ENCODE results near the gene ZMYND8.

The ZMYND8 gene

GRCh38 chr20:47334022-47334551, 22.4 kb downstream of the ZMYND8 start:
- H3K27me3 ChIP-seq (ENCODE audit: control insufficient read depth, insufficient read depth, low read length) = no peaks in the 10 kb centered on the region
- H3K4me3 ChIP-seq (ENCODE audit: low read depth, low read length) = no peak overlapping the region
- H3K36me3 ChIP-seq (ENCODE audit: control insufficient read depth, insufficient read depth, low read length) = peaks cover 5% of the 10 kb centered on the region
- peaks cover 22% of the 10 kb centered on the region for H3K4me1 ChIP-seq (ENCODE audit: control insufficient read depth, insufficient read depth, low read length)
- no peak overlapping the region for H3K9ac ChIP-seq (ENCODE audit: low read depth, low read length)
- H3K9me3 ChIP-seq (ENCODE audit: control insufficient read depth, insufficient read depth, low read length) = no peaks in the 10 kb centered on the region

GRCh38 chr20:47332381-47333206, 23.9 kb downstream of the ZMYND8 start:
- no peaks in the 10 kb centered on the region for H3K9me3 ChIP-seq (ENCODE audit: control insufficient read depth, insufficient read depth, low read length)
- peaks cover 8% of the 10 kb centered on the region for H3K36me3 ChIP-seq (ENCODE audit: control insufficient read depth, insufficient read depth, low read length)
- H3K4me3 ChIP-seq (ENCODE audit: low read depth, low read length) = no peak overlapping the region
- peaks cover 24% of the 10 kb centered on the region for H3K4me1 ChIP-seq (ENCODE audit: control insufficient read depth, insufficient read depth, low read length)
- no peak overlapping the region for H3K9ac ChIP-seq (ENCODE audit: low read depth, low read length)
- H3K27me3 ChIP-seq (ENCODE audit: control insufficient read depth, insufficient read depth, low read length) = no peaks in the 10 kb centered on the region

GRCh38 chr20:47330933-47331708, 25.4 kb downstream of the ZMYND8 start:
- Histone ChIP-seq H3K4me1 (ENCODE audit: control insufficient read depth, insufficient read depth, low read length) (peaks cover 24% of the 10 kb centered on the region), H3K4me3 (ENCODE audit: low read depth, low read length) (no peak overlapping the region), H3K36me3 (ENCODE audit: control insufficient read depth, insufficient read depth, low read length) (peaks cover 10% of the 10 kb centered on the region), H3K9ac (ENCODE audit: low read depth, low read length) (no peak overlapping the region), H3K27me3 (ENCODE audit: control insufficient read depth, insufficient read depth, low read length) (no peaks in the 10 kb centered on the region), H3K9me3 (ENCODE audit: control insufficient read depth, insufficient read depth, low read length) (no peaks in the 10 kb centered on the region)

- Histone ChIP-seq H3K4me1 (ENCODE audit: control insufficient read depth, insufficient read depth, low read length) (peaks cover 20% of the 10 kb centered on the region), H3K27me3 (ENCODE audit: control insufficient read depth, insufficient read depth, low read length) (no peaks in the 10 kb centered on the region), H3K36me3 (ENCODE audit: control insufficient read depth, insufficient read depth, low read length) (peaks cover 11% of the 10 kb centered on the region), H3K9ac (ENCODE audit: low read depth, low read length) (no peak overlapping the region), H3K4me3 (ENCODE audit: low read depth, low read length) (no peak overlapping the region), H3K9me3 (ENCODE audit: control insufficient read depth, insufficient read depth, low read length) (no peaks in the 10 kb centered on the region)
Measured at GRCh38 chr20:47330071-47330470, 26.4 kb downstream of the ZMYND8 start.

- Histone ChIP-seq H3K36me3 (ENCODE audit: control insufficient read depth, insufficient read depth, low read length) (peaks cover 11% of the 10 kb centered on the region), H3K4me1 (ENCODE audit: control insufficient read depth, insufficient read depth, low read length) (peaks cover 17% of the 10 kb centered on the region), H3K27me3 (ENCODE audit: control insufficient read depth, insufficient read depth, low read length) (no peaks in the 10 kb centered on the region), H3K9ac (ENCODE audit: low read depth, low read length) (no peak overlapping the region), H3K9me3 (ENCODE audit: control insufficient read depth, insufficient read depth, low read length) (no peaks in the 10 kb centered on the region), H3K4me3 (ENCODE audit: low read depth, low read length) (no peak overlapping the region)
Measured at GRCh38 chr20:47328129-47328528, 28.4 kb downstream of the ZMYND8 start.

DNA sequence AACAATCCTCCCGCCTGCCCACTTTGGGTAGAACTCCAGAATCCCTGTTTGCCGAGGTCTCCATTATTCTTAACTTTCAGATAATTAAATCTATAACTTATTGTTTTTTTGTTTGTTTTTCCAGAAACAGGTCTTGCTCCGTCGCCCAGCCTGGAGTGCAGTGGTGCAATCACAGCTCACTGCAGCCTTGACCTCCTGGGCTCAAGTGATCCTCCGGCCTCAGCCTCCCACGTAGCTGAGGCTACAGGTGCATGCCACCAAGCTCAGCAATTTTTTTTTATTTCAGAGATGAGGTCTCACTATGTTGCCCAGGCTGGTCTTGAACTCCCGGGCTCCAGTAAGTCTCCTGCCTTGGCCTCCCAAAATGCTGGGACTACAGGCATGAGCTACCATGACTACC, 28.8 kb downstream of the ZMYND8 start:
- peaks cover 20% of the 10 kb centered on the region for H3K4me1 ChIP-seq (ENCODE audit: control insufficient read depth, insufficient read depth, low read length)
- H3K27me3 ChIP-seq (ENCODE audit: control insufficient read depth, insufficient read depth, low read length) = no peaks in the 10 kb centered on the region
- H3K9ac ChIP-seq (ENCODE audit: low read depth, low read length) = no peak overlapping the region
- peaks cover 11% of the 10 kb centered on the region for H3K36me3 ChIP-seq (ENCODE audit: control insufficient read depth, insufficient read depth, low read length)
- no peaks in the 10 kb centered on the region for H3K9me3 ChIP-seq (ENCODE audit: control insufficient read depth, insufficient read depth, low read length)
- no peak overlapping the region for H3K4me3 ChIP-seq (ENCODE audit: low read depth, low read length)

GRCh38 chr20:47326658-47327268, 29.7 kb downstream of the ZMYND8 start:
- H3K36me3 ChIP-seq (ENCODE audit: control insufficient read depth, insufficient read depth, low read length) = peaks cover 10% of the 10 kb centered on the region
- H3K4me1 ChIP-seq (ENCODE audit: control insufficient read depth, insufficient read depth, low read length) = peaks cover 23% of the 10 kb centered on the region
- peak overlapping the region; percentile 37 for H3K9ac ChIP-seq (ENCODE audit: low read depth, low read length)

DNA sequence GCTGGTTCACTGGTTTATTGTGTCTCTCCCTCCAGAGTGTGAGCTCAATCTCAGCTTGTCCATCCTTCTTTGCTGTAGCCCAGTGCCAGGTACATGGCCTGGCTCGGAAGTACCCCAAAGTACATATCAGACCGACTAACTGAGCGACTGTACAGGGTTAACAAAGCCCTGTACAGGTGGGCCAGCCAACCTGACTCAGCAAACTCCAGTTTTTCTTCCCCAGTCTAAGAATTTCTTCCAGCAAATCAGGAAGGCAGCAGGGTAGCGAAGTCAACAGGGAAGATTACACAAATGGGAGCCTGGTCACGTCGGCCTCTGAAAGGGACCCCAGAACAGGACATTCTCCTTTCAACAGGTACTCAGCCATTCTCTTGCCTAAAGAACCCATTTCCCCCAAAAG, 31.3 kb downstream of the ZMYND8 start:
- Histone ChIP-seq H3K4me1 (ENCODE audit: control insufficient read depth, insufficient read depth, low read length) (peaks cover 27% of the 10 kb centered on the region), H3K27me3 (ENCODE audit: control insufficient read depth, insufficient read depth, low read length) (no peaks in the 10 kb centered on the region), H3K9ac (ENCODE audit: low read depth, low read length) (no peak overlapping the region), H3K4me3 (ENCODE audit: low read depth, low read length) (no peak overlapping the region), H3K9me3 (ENCODE audit: control insufficient read depth, insufficient read depth, low read length) (no peaks in the 10 kb centered on the region), H3K36me3 (ENCODE audit: control insufficient read depth, insufficient read depth, low read length) (peaks cover 5% of the 10 kb centered on the region)

More at GRCh38 chr20:47326658-47327268, 29.7 kb downstream of the ZMYND8 start:
- H3K9me3 ChIP-seq (ENCODE audit: control insufficient read depth, insufficient read depth, low read length) = no peaks in the 10 kb centered on the region
- no peaks in the 10 kb centered on the region for H3K27me3 ChIP-seq (ENCODE audit: control insufficient read depth, insufficient read depth, low read length)
- H3K4me3 ChIP-seq (ENCODE audit: low read depth, low read length) = no peak overlapping the region

DNA sequence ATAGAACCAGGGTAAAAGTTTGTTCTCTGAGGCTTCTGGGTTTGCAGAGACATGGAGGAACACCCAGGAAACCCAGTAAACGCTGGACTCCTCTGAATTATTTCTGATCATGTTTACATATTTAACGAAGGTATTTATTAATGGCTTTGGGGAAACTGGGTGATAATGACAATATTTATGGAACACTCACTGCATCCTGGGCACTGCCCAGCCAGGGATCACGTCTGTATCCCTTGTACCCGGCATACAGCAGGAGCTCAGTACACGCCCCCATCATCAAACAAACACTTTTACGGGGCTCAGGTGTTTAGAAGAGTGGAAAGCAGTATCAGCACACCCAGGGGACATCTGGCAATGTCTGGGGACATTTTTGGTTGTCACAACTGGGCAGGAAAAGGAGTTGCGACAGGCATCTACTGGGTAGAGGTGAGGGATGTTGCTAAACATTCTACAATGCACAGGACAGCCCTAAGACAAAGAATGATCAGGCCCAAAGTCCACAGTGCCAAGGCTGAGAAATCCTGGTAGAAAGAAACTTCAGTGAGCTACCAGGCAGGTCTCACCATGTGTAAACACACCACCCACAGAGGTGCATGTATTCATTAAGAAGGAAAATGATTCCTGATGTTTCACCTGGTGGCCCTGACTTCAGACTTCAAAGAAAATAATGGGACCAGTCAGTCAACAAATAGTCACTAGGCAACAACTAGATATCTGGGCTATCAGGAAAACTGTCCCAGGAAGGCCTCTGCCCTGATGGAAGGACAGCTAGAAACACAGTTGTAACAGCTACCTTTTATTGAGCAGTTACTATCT, 35.3 kb downstream of the ZMYND8 start:
- Histone ChIP-seq H3K4me3 (ENCODE audit: low read depth, low read length) (no peak overlapping the region), H3K9ac (ENCODE audit: low read depth, low read length) (no peak overlapping the region), H3K9me3 (ENCODE audit: control insufficient read depth, insufficient read depth, low read length) (no peaks in the 10 kb centered on the region), H3K36me3 (ENCODE audit: control insufficient read depth, insufficient read depth, low read length) (peaks cover 2% of the 10 kb centered on the region), H3K27me3 (ENCODE audit: control insufficient read depth, insufficient read depth, low read length) (no peaks in the 10 kb centered on the region), H3K4me1 (ENCODE audit: control insufficient read depth, insufficient read depth, low read length) (peaks cover 49% of the 10 kb centered on the region)

- Histone ChIP-seq H3K4me1 (ENCODE audit: control insufficient read depth, insufficient read depth, low read length) (peaks cover 61% of the 10 kb centered on the region), H3K9ac (ENCODE audit: low read depth, low read length) (peak overlapping the region; percentile 62), H3K4me3 (ENCODE audit: low read depth, low read length) (peak overlapping the region; percentile 56)
Measured at GRCh38 chr20:47319517-47320252, 36.8 kb downstream of the ZMYND8 start.

More at GRCh38 chr20:47319517-47320252, 36.8 kb downstream of the ZMYND8 start:
- Histone ChIP-seq H3K36me3 (ENCODE audit: control insufficient read depth, insufficient read depth, low read length) (no peaks in the 10 kb centered on the region), H3K9me3 (ENCODE audit: control insufficient read depth, insufficient read depth, low read length) (no peaks in the 10 kb centered on the region), H3K27me3 (ENCODE audit: control insufficient read depth, insufficient read depth, low read length) (no peaks in the 10 kb centered on the region)
